Measurements from ENCODE around the gene CASP10.

DNA sequence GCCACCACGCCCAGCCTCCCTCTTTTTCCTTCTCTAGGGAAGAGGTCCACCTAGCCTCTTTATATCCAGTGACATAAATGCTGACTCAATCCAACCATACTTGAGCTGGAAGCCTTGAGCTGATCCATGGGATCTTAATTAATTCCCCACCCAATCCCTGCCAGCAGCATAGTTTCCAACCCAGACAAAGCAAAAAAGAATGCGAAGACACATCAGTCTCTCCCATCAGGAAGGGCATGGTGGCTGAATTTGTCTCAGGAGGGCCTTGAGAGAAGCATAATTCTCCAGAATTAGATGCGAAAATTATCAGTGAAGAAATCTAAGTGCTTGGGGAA, 22.5 kb downstream of the CASP10 start:
- no peak for TF ChIP-seq POLR2A (IDR thresholded peaks at IDR 0.05)
- TF ChIP-seq, protein P1, sequence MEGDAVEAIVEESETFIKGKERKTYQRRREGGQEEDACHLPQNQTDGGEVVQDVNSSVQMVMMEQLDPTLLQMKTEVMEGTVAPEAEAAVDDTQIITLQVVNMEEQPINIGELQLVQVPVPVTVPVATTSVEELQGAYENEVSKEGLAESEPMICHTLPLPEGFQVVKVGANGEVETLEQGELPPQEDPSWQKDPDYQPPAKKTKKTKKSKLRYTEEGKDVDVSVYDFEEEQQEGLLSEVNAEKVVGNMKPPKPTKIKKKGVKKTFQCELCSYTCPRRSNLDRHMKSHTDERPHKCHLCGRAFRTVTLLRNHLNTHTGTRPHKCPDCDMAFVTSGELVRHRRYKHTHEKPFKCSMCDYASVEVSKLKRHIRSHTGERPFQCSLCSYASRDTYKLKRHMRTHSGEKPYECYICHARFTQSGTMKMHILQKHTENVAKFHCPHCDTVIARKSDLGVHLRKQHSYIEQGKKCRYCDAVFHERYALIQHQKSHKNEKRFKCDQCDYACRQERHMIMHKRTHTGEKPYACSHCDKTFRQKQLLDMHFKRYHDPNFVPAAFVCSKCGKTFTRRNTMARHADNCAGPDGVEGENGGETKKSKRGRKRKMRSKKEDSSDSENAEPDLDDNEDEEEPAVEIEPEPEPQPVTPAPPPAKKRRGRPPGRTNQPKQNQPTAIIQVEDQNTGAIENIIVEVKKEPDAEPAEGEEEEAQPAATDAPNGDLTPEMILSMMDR (IDR thresholded peaks at IDR 0.05): no peak
